PC-9 (cell line): ENCODE results near the gene ACACA. TPM values are rescaled to one million over a fixed set of nuclear protein-coding genes. Genes with fewer than 3 reads are reported as not detected.

Source experiments
- BruUV-seq: library from RNA; stranded (reverse); fragments of 400-500 nt; replicated peaks from 2 replicates; lab custom pipeline; 2021; lab: Mats Ljungman, UMichigan
- CTCF ChIA-PET: fragments of 300-600 bp; sonication (Branson Sonifier 250); formaldehyde crosslinking; loops from one replicate; lab custom pipeline; 2022; ENCODE audit warnings: antibody characterized with exemption; lab: Charles Lee
- POLR2A ChIA-PET: fragments of 300-600 bp; sonication (Branson Sonifier 250); formaldehyde crosslinking; loops from one replicate; lab custom pipeline; 2022; ENCODE audit warnings: antibody characterized with exemption; ENCODE audit not compliant: unreplicated experiment; lab: Charles Lee
- DNase-seq, 2 experiments: peaks; one replicate each; pipeline versions ENCODE4 v3.0.0 to v3.0.0-alpha.2; 2015 to 2022; ENCODE audit warnings: mixed read lengths in 1 of 2
- H2AFZ ChIP-seq: fragments of 200-600 bp; sonication (generic); 2 replicates; pipeline ENCODE4 v1.8.1; 2017; ENCODE audit warnings: antibody characterized with exemption
- H3F3A ChIP-seq: fragments of 200-600 bp; sonication (generic); 2 replicates; pipeline ENCODE4 v1.8.1; 2017; ENCODE audit warnings: antibody characterized with exemption, mild to moderate bottlenecking, low read depth; ENCODE audit not compliant: insufficient read depth
- H3K27ac ChIP-seq: fragments of 200-600 bp; sonication (generic); 2 replicates; pipeline ENCODE4 v1.6.1; 2016; ENCODE audit warnings: mixed run types
- H3K27me3 ChIP-seq: fragments of 200-600 bp; sonication (generic); 2 replicates; pipeline ENCODE4 v1.6.1; 2016; ENCODE audit warnings: low read depth, mixed run types; ENCODE audit not compliant: insufficient read depth
- H3K36me3 ChIP-seq: fragments of 200-600 bp; sonication (generic); 2 replicates; pipeline ENCODE4 v1.6.1; 2016; ENCODE audit warnings: low read depth, mixed run types
- H3K4me1 ChIP-seq: fragments of 200-600 bp; sonication (generic); replicated peaks from 2 replicates; pipeline ENCODE4 v1.6.1; 2016; ENCODE audit warnings: mixed run types; ENCODE audit not compliant: insufficient read depth
- H3K4me2 ChIP-seq: fragments of 200-600 bp; sonication (generic); 2 replicates; pipeline ENCODE4 v1.6.1; 2017; ENCODE audit warnings: mixed run types
- H3K4me3 ChIP-seq: fragments of 200-600 bp; sonication (generic); 2 replicates; pipeline ENCODE4 v1.6.1; 2016; ENCODE audit warnings: mixed run types
- H3K79me2 ChIP-seq: fragments of 200-600 bp; sonication (generic); 2 replicates; pipeline ENCODE4 v1.6.1; 2017; ENCODE audit warnings: low read depth, mixed run types
- H3K9me2 ChIP-seq: fragments of 200-600 bp; sonication (generic); 2 replicates; pipeline ENCODE4 v1.8.1; 2017; ENCODE audit warnings: mild to moderate bottlenecking; ENCODE audit not compliant: insufficient read depth
- H3K9me3 ChIP-seq: fragments of 200-600 bp; sonication (generic); 2 replicates; pipeline ENCODE4 v1.8.1; 2016; ENCODE audit warnings: low read depth; ENCODE audit not compliant: insufficient read depth
- H4K20me1 ChIP-seq: fragments of 200-600 bp; sonication (generic); 2 replicates; pipeline ENCODE4 v1.8.1; 2017; ENCODE audit not compliant: insufficient read depth
- EZH2 ChIP-seq: fragments of 200-600 bp; sonication (generic); IDR thresholded peaks from 2 replicates; pipeline ENCODE4 v1.8.0; 2017; ENCODE audit warnings: antibody characterized with exemption, low read depth
- intact Hi-C: fragments of 100-400 bp; cut with micrococcal nuclease; formaldehyde crosslinking; loops from one replicate; pipeline ENCODE4 v1.10.0; 2022; ENCODE audit not compliant: unreplicated experiment
- total RNA-seq: library from RNA; stranded (reverse); gene quantifications from 2 replicates; pipeline ENCODE4 v1.2.3, GENCODE V29; 2021
- TF ChIP-seq, protein P1 (sequence below): fragments of 200-600 bp; sonication (generic); conservative IDR thresholded peaks from 2 replicates; pipeline ENCODE4 v1.6.1; 2017; ENCODE audit warnings: mixed run types, antibody characterized with exemption, mild to moderate bottlenecking, moderate library complexity

The ACACA gene
- total RNA-seq, 1 experiment from 2014 or later, result 185 TPM

DNA sequence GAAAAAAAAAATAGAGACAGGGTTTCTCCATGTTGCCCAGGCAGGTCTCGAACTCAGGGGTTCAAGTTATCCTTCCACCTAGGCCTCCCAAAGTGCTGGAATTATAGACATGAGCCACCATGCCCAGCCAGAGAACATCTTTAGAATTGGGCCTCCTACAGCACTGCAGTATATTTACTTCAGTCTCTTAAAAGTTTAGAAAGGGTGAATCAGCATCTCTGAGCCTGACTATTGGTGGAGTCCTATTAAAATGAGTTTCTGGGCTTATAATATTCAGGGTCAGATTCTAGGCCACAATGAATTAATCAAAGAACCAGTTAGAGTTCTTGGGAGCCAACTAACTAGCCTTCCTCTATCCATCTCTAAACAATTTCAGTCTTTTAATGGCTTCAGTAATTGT lies 22.8 kb upstream of the ACACA start:
- no TSS peak for BruUV-seq
- no peak for DNase-seq
- H3K27me3 ChIP-seq, result no peaks in the 10 kb centered on the region
- no peaks in the 10 kb centered on the region for H3K4me1 ChIP-seq
- TF ChIP-seq, protein P1, sequence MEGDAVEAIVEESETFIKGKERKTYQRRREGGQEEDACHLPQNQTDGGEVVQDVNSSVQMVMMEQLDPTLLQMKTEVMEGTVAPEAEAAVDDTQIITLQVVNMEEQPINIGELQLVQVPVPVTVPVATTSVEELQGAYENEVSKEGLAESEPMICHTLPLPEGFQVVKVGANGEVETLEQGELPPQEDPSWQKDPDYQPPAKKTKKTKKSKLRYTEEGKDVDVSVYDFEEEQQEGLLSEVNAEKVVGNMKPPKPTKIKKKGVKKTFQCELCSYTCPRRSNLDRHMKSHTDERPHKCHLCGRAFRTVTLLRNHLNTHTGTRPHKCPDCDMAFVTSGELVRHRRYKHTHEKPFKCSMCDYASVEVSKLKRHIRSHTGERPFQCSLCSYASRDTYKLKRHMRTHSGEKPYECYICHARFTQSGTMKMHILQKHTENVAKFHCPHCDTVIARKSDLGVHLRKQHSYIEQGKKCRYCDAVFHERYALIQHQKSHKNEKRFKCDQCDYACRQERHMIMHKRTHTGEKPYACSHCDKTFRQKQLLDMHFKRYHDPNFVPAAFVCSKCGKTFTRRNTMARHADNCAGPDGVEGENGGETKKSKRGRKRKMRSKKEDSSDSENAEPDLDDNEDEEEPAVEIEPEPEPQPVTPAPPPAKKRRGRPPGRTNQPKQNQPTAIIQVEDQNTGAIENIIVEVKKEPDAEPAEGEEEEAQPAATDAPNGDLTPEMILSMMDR, result no peak
- no peak for TF ChIP-seq EZH2
- H3K4me3 ChIP-seq, result no peak overlapping the region
- POLR2A ChIA-PET, result no interaction called here
- H3K79me2 ChIP-seq, result no peaks in the 10 kb centered on the region
- H3K36me3 ChIP-seq, result peaks cover 31% of the 10 kb centered on the region
- no peaks in the 10 kb centered on the region for H3K9me2 ChIP-seq
- H3K9me3 ChIP-seq, result no peaks in the 10 kb centered on the region
- peaks cover 6% of the 10 kb centered on the region; the same call in 1 of the 2 replicates for H3F3A ChIP-seq
- CTCF ChIA-PET, result no interaction called here
- intact Hi-C loops, result no loop called here
- H3K27ac ChIP-seq, result peak overlapping the region; percentile 49
- H2AFZ ChIP-seq, result no peak overlapping the region
- 0 out of 2 replicates have a peak, but pooled peaks cover 6% of the 10 kb centered on the region for H4K20me1 ChIP-seq
- no peak overlapping the region for H3K4me2 ChIP-seq

DNA sequence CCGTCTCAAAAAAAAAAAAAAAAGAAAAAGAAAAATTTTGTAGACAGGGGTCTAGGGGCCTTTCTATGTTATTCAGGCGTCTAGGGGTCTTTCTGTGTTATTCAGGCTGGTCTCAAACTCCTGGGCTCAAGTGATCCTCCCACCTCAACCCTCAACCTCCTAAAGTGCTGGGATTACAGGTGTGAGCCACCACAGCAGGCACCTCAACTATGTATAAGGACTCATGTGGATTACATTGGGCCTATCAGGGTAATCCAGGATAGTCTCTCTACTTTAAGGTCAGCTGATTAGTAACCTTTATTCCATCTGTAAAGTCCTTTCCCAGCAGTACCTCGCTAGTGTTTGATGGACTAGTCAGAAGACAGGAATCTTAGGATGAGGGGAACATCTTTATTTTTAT lies 22.4 kb upstream of the ACACA start:
- Histone ChIP-seq H4K20me1 (0 out of 2 replicates have a peak, but pooled peaks cover 3% of the 10 kb centered on the region), H3K27ac (no peak overlapping the region), H3K4me2 (no peak overlapping the region), H3K27me3 (no peaks in the 10 kb centered on the region), H3K79me2 (no peaks in the 10 kb centered on the region), H3K9me2 (no peaks in the 10 kb centered on the region), H3K4me1 (no peaks in the 10 kb centered on the region), H3K4me3 (no peak overlapping the region), H2AFZ (no peak overlapping the region), H3F3A (peaks cover 6% of the 10 kb centered on the region; the same call in 1 of the 2 replicates), H3K36me3 (peaks cover 30% of the 10 kb centered on the region), H3K9me3 (no peaks in the 10 kb centered on the region)
- CTCF ChIA-PET, result interaction anchor here (0.7 kb wide), 1 partner anchor 40 kb away, joined by 6 read pairs; no protein-coding TSS in a partner anchor
- no peak for DNase-seq
- no TSS peak for BruUV-seq
- no peak for TF ChIP-seq EZH2
- TF ChIP-seq, protein P1, result no peak
- intact Hi-C loops, result no loop called here
- POLR2A ChIA-PET, result no interaction called here

DNA sequence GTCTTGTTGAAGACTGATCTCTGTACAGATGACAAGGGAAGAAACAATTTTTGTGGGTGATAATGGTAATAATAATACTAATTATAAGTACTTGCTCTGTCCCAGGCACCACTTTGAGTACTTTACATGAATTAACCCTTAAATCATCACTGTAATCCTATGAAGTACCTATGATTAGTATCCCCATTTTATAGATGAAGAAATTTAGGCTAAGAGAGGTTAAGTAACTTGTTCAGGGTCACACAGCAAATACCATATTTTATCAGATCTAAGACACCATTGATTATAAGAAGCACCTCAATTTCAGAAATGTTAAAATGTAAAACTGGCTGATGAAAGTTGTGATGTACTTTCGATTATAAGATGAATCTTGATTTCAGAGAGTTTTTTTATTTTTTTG lies 18.6 kb upstream of the ACACA start:
- CTCF ChIA-PET, result no interaction called here

More for the DNA sequence above, 18.6 kb upstream of the ACACA start:
- peaks cover 24% of the 10 kb centered on the region for H3K36me3 ChIP-seq
- H3F3A ChIP-seq, result no peaks in the 10 kb centered on the region
- no peak overlapping the region for H3K27ac ChIP-seq
- POLR2A ChIA-PET, result no interaction called here
- no peak overlapping the region for H3K4me3 ChIP-seq
- no peak overlapping the region for H3K4me2 ChIP-seq
- intact Hi-C loops, result no loop called here
- no peaks in the 10 kb centered on the region for H3K27me3 ChIP-seq
- TF ChIP-seq, protein P1, result no peak
- TF ChIP-seq EZH2, result no peak
- H2AFZ ChIP-seq, result no peak overlapping the region
- H3K9me3 ChIP-seq, result no peaks in the 10 kb centered on the region
- no peaks in the 10 kb centered on the region for H3K9me2 ChIP-seq
- no peaks in the 10 kb centered on the region for H3K79me2 ChIP-seq
- DNase-seq, result no peak
- H4K20me1 ChIP-seq, result no peaks in the 10 kb centered on the region
- no TSS peak for BruUV-seq
- no peaks in the 10 kb centered on the region for H3K4me1 ChIP-seq
